Raji (cell line): ENCODE data around the gene PNPLA2.

ENCODE experiments used
- POLR2A ChIP-seq: IDR thresholded peaks from 2 replicates; pipeline ENCODE4 v1.6.1; 2011; ENCODE audit warnings: low read depth, low read length, control low read depth; ENCODE audit not compliant: insufficient read depth

The PNPLA2 gene

DNA sequence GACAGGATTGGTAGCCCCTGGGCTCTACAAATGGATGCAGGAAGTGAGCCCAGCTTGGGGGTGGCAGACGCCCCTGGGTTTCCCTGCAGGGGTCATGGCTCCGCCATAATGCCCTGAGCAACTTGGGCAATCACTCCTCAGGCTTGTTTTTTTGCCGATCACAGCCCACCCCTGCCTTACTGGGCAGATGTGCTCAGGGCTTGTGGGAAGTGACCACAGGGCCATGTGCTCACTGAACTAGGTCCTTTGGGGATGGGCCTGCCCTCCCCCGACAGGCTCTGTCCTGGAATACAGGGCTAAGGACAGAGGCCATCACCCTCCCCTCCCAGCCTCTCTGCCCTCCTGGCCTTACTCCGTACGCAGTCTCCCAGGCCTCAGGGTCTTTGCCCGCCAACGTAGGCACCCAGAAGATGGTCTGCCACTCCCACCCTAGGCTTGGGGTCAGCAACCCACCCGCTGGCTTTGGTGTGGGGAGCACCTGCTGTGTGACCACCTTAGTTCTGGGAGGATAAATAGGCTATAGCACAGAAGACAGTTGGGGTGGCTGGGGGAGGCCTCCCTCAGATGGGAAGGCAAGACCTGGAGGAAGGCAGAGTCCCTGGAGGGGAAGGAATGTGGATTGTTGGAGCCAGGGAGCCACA lies 5.1 kb upstream of the PNPLA2 start:
- no peak for TF ChIP-seq POLR2A

DNA sequence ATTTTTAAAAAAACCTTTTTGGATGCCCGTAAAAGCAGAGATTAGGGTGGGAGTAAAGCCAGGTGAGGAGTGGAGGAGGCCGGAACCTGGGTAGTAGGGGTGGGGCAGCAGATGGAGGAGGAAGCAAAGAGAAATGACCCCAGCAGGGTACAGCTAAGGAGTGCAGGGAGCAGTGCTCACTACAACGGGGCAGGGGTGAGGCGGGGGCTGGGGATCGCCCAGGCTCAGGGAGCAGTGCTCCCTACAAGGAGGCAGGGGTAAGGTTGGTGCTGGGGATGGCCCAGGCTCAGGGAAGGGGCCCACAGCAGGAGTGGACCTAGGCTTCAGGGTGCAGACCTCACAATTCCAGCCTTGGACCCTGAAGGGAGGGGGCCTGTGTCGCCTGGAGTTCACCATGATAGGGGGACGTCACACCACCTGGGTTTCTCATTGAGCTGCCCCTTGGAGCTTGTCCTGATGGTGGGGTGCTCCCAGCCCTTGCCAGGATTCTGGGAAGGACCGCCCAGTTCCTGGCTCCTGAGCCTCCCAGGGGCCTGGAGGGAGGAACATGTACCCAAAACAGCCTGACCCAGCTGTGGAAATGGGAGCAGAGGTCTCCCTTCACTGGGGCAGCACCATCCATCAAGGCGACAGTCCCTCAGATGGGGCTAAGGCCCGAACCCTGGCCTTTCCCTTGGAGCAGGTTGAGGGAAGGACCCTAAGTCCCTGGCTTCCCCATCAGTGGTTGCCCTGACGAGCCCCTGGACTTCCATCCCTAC lies 2.9 kb upstream of the PNPLA2 start:
- no peak for TF ChIP-seq POLR2A

DNA sequence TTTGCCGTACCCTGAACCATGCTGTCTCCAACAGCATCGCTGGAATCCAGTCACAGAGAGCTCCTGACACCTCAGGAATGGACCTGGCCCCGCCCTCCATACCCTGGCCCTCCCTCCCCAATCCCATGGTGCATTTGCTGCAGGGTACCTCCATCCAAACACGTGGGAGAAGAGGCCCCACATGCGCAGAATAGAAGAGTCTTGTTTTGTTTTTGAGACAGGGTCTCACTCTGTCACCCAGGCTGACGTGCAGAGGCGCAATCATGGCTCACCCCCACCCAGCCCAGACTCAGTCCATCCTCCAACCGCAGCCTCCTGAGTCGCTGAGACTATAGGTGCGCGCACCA lies 2.3 kb upstream of the PNPLA2 start:
- TF ChIP-seq POLR2A, result no peak

DNA sequence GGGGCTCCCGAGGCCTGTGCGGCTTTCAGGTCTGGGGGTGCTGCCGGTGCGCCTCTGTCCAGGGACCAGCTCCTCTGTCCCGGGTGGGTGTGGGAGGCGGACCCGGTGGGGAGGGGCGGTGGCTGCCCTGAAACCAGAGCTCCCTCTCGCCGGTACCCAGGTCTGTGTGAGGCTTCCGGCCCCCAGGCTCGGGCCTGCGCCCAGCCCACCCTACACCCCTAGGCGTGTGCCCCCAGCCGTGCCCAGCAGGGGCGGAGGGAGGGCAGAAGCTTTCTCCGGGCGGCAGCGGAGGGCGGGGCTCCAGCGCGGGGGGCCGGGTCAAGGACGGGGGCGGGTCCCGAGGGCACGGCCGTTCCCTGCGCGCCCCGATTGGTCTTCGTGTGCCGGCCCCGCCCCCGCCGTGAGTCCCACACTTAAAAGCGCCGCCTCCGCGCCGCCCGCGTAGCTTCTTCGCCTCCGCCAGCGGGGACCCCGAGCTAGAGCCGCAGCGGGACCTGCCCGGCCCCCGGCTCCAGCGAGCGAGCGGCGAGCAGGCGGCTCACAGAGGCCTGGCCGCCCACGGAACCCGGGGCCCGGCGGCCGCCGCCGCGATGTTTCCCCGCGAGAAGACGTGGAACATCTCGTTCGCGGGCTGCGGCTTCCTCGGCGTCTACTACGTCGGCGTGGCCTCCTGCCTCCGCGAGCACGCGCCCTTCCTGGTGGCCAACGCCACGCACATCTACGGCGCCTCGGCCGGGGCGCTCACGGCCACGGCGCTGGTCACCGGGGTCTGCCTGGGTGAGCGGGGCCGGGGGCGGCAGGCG lies 616 bp downstream of the PNPLA2 start:
- TF ChIP-seq POLR2A, result peak; percentile 91

DNA sequence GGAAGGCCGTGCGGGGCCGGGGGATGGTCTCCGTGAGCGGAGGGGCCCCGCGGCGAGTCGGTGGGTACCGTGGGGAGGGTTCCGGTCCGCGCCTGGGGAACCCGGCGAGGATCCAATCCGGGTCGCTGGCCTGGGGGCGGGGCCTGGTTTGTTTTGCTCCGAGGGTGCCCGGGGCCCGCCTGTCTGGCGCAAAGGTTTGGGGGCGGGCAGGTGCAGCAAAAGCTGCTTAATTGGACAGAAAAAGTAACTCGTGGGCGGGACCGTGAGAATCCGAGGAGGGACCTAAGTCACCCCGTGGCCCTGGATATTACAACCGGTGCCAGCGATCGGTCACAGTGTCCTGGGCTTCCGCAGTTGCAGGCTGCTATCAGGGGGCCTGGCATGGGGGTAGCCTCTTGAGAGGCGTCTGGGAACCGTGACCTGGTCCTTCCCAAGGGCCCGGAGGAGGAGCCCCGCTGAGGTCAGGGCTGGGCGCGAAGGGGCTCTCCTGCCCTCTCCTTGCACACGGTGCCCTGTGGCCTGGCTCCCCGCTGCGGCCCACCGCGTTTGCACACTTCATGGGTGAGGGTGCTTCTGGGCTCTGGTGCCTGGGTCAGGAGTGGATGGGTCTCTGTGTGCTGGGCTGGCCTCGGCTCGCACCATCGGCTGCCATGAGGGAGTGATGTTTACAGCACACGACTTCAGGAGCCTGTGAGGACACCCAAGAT lies 1.4 kb downstream of the PNPLA2 start:
- TF ChIP-seq POLR2A, result no peak

DNA sequence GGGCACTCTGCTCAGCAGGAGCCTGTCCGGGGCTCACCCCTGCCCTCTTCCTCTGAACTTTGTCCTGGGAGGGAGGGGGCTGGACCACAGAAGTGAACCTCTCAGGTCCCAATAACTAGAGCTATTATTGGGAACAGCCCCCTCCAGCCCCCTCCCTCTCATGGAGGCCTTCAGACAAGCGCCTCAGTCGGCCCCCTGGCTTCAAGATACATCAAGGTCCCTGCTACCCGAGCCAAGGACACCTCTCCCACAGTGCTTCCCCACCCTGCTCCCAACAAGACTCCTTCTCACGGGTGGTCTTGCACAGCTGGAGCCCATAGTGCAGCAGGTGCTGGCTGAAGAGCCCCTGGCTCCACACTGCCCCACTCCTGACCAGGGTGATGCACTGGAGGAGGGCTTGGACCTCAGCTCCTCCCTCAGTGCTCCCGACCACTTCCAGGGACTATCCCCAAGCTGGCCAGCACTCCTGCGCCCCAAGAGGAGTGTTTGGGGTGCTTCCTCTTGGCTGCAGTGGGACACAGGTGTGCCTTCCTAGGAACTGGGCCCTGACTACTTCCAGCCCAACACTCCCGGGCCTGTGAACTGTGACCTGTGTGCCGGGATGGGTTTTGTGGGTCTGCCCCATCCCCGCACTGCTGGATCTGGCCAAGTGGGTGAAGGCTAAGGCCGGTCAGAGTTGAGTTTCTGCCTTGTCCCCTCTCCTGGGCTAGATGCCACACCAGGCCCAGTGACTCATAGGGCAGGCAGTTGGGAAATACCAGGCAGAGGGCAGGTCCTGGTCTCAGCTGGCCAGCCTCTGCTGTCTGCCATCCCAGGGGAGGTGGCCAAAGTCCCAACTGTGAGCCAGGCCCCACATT lies 2.2 kb downstream of the PNPLA2 start:
- TF ChIP-seq POLR2A, result no peak

DNA sequence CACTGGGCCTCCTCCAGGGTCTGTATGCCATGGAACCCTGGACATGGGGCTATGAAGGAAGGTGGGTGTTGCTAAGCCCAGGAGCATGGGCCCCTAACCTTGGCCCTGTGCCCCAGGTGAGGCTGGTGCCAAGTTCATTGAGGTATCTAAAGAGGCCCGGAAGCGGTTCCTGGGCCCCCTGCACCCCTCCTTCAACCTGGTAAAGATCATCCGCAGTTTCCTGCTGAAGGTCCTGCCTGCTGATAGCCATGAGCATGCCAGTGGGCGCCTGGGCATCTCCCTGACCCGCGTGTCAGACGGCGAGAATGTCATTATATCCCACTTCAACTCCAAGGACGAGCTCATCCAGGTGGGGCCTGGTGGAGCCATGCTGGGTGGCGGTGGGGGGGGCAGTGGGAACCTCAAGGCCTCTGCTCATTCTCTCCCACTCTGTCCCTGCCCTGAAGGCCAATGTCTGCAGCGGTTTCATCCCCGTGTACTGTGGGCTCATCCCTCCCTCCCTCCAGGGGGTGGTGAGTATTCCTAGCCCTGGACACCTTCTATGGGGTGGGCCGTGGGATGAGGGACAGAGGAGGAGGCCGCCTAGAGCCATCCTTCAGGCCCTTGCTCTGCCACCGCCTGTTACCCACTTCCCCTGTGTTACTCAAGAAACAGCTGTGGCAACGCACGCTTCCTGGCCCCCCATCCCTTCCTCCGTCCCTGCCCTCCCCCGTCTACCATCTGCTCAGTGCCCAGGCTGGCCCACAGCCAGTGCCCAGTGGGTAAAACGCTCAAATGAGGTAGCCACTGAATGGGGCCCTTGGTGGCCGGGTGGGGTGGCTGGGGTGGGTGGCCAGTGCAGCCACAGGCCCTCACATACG lies 3.0 kb downstream of the PNPLA2 start:
- TF ChIP-seq POLR2A, result no peak

DNA sequence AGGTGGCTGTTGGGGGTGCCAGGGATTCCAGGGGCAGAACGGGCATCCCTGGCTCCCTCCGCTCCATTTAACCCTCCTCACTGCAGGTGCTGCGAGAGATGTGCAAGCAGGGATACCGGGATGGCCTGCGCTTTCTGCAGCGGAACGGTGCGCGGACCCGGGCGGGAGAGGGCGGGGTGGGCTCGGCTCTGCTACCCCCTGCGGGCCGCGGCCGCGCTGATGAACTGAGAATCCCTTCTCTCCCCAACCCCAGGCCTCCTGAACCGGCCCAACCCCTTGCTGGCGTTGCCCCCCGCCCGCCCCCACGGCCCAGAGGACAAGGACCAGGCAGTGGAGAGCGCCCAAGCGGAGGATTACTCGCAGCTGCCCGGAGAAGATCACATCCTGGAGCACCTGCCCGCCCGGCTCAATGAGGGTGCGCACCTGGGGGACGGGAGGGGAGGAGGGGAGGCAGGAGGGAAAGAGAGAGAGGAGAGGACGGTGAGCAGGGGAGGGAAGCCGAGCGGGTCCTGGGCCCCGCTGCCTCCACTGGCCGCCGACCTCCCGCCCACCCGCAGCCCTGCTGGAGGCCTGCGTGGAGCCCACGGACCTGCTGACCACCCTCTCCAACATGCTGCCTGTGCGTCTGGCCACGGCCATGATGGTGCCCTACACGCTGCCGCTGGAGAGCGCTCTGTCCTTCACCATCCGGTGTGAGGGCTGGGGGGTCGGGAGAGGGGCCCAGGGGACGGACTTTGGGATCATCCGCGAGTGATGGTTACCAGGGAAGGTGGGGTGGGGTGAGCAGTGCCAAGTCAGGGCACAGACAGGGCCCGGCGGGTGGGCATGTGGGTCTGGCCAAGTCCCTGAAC lies 5.0 kb downstream of the PNPLA2 start:
- peak; percentile 4; the same call in 1 of the 2 replicates for TF ChIP-seq POLR2A

DNA sequence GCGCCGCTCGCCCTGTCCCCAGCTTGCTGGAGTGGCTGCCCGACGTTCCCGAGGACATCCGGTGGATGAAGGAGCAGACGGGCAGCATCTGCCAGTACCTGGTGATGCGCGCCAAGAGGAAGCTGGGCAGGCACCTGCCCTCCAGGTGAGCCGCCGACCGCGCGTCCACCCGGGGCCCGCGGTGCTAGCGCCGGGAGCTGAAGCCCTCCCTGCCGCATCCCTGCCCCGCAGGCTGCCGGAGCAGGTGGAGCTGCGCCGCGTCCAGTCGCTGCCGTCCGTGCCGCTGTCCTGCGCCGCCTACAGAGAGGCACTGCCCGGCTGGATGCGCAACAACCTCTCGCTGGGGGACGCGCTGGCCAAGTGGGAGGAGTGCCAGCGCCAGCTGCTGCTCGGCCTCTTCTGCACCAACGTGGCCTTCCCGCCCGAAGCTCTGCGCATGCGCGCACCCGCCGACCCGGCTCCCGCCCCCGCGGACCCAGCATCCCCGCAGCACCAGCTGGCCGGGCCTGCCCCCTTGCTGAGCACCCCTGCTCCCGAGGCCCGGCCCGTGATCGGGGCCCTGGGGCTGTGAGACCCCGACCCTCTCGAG lies 5.7 kb downstream of the PNPLA2 start:
- TF ChIP-seq POLR2A, result 0 out of 2 replicates have a peak, but pooled peaks have one; percentile 6

DNA sequence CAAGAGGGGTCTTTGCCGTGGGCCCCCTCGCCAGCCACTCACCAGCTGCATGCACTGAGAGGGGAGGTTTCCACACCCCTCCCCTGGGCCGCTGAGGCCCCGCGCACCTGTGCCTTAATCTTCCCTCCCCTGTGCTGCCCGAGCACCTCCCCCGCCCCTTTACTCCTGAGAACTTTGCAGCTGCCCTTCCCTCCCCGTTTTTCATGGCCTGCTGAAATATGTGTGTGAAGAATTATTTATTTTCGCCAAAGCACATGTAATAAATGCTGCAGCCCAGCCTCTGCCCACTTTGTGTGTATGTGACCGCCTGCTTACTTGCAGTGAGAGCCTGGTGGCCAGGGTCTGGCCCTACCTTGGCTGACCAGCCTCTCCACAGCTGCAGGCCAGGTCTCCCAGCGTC lies 6.2 kb downstream of the PNPLA2 start:
- TF ChIP-seq POLR2A, result 0 out of 2 replicates have a peak, but pooled peaks have one; percentile 4

DNA sequence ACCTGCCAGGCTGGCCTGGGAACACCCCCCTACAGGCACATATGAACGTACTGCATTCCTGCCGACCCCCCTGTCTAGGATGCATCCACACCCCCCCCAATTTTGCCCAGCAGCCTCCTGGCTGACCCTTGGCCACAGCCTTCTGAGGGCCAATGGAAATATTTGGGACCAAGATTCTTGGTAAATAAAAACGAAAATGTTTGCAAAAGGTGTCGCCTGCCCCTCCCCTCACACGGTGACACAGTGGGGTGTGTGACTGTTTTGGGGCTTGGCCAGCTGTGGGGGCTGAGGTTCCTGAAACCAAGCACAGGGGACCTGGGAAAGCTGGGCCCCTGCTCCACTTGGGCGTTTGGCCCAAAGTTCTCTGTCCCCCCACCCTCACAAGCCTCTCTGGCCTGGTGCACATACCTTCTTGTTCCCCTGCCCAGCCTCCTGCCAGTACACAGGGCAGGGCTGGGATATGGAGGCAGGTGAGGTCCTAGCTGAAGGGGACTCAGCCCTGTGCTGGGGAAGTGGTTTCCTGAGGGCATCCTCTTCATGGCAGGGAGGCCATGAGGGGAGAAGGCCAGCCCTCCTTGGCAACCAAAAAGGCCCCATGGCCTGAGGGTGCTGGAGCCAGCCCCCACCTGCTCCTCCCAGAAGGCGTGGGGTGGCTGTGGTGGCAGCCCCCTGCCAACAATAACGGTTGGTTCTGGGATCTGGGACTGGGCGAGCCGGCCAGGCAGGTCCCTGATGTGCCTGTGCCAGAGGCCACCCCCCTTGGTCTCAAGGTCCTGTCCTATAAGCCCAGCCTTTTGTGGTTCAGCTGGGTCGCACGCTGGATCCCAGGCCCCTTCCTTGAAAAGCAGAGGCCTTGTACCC lies 6.9 kb downstream of the PNPLA2 start:
- TF ChIP-seq POLR2A, result no peak
